Measurements from ENCODE around the gene AFAP1.

The AFAP1 gene

DNA sequence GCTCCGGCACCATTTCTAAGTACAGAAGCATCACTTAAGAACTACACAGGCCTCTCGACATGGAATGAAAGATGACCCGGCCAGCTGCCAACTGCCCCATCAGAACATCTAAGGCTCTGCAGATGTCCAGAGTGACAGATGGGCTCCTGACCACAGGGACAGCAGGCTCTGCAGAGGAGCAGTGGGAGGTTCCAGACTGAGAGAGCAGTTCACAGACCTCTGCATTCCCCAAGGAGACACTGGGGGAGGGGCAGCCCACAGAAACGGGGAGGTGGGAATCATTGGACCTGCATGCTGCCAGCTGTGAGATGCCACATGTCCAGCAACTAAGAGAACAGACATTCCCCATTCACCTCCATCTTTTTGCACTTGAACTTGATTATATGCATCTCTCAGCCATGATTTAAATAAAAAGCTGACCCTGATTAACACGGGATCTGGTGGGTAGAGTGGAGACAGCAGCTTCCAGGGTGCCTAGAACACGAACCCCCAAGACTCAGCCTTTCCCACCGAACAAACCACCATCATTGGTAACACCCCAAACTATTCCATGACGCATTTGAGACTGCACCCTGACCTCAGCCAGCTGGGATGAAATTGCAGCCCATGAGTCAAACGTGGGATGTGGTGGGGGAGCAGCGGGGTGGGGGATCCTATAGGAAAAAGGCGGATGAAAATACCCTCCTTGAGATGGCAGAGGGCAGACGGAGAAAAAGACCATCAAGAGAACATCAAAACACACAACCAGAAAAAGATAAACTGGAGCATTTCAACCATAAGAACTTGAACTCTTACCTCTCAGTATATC, 47.2 kb downstream of the AFAP1 start:
- peak; percentile 49 for DNase-seq

GRCh38 chr4:7890635-7891393, 48.8 kb downstream of the AFAP1 start:
- DNase-seq, result peak; percentile 57

DNA sequence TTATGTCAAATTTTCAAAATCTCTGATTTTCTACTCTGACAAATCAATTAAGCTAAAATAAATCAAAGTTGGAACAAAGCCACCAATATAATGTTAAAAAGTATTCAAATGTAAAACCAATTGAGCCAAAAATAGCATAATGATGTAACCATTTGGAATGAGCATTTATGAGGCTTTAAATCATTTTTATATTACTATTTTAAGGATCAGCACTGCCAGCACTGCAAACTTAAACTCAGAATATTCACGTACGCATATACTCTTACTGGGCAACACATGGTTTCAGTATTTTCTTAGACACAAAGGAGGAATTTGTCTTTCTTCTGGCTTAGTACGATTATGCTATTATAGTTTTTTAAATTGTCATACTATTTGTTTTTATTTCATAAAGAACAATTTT, 52.2 kb downstream of the AFAP1 start:
- no peak for DNase-seq

DNA sequence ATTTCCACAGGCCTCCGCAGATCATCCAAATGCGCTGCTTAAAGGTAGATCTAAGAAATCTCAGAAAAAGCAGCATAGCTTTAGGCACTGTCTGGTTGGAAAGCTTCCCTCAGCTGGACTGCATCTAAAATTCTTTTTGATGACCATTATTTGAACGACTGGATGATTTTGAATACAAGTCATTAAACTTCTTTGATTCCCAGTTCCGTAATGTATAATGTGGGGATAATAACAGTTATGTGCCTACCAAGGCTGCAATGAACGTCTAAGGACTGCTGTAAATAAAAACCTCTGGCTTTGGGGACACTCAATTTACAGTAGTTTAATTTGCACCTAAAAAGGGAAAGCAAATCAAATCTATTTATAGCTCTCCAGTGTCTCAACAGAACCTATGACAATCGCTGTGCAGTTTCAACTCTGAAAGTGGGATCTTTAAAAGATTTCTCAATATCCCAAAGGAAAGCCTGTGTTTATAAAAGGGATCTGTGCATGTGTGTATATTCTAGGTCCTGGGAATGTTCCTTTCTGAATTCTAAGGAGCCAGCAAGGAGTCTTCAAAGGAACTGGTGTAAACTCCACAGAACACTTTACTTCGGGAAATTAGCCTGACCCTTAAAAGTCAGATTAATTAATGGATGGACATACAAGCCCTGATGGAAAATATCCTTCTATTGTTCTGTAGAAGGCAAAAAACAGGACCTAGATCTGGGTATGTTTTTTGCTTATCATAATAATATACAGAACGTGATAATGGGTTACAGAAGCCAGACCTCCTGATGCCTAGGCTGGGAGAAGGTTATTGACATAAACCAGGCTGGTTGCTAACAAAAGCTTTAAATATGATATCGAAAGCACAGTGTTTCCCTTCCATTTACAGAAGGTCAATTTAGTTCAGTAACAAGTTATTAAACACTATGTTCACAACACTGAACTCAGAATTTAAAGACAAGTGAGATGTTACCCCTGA, 53.4 kb downstream of the AFAP1 start:
- no peak for DNase-seq

- no peak for DNase-seq
Measured at GRCh38 chr4:7885216-7886006, 54.2 kb downstream of the AFAP1 start.

- no peak for DNase-seq
Measured at GRCh38 chr4:7880683-7881082, 59.0 kb downstream of the AFAP1 start.

- no peak for DNase-seq
Measured at GRCh38 chr4:7879127-7879526, 60.5 kb downstream of the AFAP1 start.

GRCh38 chr4:7878323-7878722, 61.3 kb downstream of the AFAP1 start:
- DNase-seq, result no peak

DNA sequence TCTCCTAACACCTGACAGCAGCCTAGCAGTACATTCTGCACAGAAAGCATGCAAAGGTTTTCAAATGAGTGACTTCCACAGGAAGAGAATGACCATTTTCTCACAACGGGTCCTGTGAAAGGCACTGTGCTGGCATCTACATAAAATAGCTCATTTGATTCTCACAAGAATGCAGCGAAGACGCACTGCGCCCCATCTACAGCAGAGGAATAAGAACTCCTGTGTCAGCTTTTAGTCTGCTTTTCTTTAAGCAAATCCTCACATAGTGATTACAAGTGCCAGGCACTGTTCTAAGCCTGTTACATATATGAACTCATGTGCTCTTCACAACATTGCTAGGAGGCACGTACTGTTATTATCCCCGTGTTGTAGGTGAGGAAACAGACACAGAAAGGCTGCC, 62.5 kb downstream of the AFAP1 start:
- DNase-seq, result no peak

- no peak for DNase-seq
Measured at GRCh38 chr4:7876201-7876875, 63.3 kb downstream of the AFAP1 start.

DNA sequence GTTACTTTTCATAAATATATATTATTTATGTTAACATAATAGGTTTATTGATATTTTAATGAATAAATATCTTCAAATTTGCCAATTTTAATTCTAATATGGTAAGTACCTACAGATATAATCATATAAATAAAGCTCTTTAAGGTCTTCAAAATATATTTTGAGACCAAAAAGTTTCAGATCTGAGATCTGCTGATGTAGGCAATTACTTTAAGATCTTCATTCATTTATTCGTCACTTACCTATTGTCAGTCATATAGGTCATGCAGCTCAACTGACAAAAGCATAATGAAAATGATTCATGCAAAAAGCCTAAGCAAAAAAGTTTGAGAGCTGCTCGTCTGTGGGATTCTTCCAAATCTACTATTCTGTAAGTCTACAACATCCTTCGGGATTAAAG, 64.8 kb downstream of the AFAP1 start:
- no peak for DNase-seq

GRCh38 chr4:7873881-7874280, 65.8 kb downstream of the AFAP1 start:
- DNase-seq, result no peak

- DNase-seq, result peak; percentile 96
Measured at GRCh38 chr4:7872264-7872771, 67.3 kb downstream of the AFAP1 start.

- DNase-seq, result peak; percentile 31
Measured at GRCh38 chr4:7871356-7871755, 68.3 kb downstream of the AFAP1 start.

GRCh38 chr4:7868892-7869471, 70.7 kb downstream of the AFAP1 start:
- no peak for DNase-seq

DNA sequence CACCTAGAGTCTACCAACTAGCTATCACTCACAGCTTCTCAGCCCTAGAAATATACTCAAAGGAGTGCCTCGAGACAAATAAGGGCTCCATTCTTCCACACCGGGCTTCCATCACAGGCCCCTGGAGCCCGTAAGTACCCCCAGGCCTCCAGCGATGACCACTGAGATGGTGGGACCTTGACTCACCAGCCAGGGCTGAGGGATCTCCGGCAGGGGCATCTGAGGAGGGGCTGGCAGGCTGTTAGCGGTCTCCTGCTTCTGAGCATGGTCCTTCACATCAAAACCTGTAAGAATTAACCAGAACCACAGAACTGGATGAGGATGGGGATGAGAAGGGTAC, 71.3 kb downstream of the AFAP1 start:
- no peak for DNase-seq

GRCh38 chr4:7867701-7868435, 71.8 kb downstream of the AFAP1 start:
- DNase-seq, result no peak

DNA sequence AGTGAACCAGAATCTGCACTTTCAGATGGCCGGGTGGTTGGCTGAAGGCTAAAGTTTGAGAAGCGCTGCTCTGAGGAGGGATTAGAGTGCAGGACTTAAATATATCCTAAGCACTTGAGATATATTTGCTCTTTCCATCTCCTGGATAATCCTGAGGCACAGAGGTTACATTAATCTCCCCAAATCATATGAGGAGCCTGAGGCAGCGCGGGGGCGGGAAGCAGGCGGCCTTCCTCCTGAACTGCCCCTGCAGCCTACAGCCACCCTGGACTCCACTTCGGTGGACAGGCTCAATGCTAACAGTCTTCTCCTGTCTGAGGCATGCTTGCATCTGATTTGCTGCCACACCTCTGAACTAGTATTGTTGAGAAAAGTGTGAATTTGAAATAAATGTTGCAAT, 72.5 kb downstream of the AFAP1 start:
- no peak for DNase-seq

DNA sequence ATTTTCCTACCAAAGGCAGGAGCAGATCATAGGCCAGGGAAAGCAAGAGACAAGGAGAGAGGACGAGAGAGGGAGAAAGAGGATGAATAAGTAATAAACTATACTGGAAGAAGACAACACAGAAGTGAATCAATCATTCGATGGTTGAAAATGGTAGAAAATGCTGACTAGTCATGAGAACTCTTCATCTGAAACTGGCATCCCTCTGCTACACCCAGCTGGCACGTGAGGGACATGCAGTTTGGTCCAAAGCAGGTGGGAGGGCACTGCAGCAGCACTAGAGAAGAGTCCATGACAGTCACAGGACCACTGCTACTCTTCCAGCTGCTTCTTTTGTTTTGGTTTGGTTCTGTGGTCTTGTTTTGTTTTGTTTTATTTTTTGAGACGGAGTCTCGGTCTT, 74.1 kb downstream of the AFAP1 start:
- DNase-seq, result no peak

DNA sequence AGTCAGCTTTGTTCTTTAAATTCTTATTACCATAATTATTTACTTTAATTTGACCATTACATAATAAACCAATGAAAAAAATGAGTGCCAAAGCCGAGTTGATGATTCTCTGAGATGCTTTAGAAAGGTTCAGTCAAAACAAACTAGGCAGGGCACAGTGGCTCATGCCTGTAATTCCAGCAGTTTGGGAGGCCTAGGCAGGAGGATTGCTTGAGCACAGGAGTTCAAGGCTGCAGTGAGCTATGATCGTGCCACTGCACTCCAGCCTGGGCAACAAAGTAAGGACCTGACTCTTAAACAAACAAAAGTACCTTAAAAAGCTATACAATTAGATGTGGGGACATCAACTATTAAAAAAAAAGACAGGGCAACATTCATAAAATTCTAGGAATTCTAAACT, 75.0 kb downstream of the AFAP1 start:
- no peak for DNase-seq
